NOMO-1 treated with DMSO at 0.1 percent for 48 hours (cell line): ENCODE data around the gene SPTSSB.

ENCODE experiments used
- DNase-seq: peaks from one replicate; lab custom pipeline; 2025; ENCODE audit not compliant: unreplicated experiment; lab: John Stamatoyannopoulos, UW

SPTSSB gene

GRCh38 chr3:161392853-161393252, 21.5 kb upstream of the SPTSSB start:
- DNase-seq = no peak

GRCh38 chr3:161390200-161390599, 18.9 kb upstream of the SPTSSB start:
- DNase-seq = no peak

- peak; percentile 65 for DNase-seq
These were observed 18.2 kb upstream of the SPTSSB start for GRCh38 chr3:161389445-161390035.

GRCh38 chr3:161388855-161389254, 17.5 kb upstream of the SPTSSB start:
- peak; percentile 98 for DNase-seq

GRCh38 chr3:161386991-161387770, 15.9 kb upstream of the SPTSSB start:
- DNase-seq = peak; percentile 33

GRCh38 chr3:161372321-161373260, 1.3 kb upstream of the SPTSSB start:
- no peak for DNase-seq

- no peak for DNase-seq
These were observed 1.8 kb downstream of the SPTSSB start for GRCh38 chr3:161369531-161369930.

GRCh38 chr3:161366094-161366493, 5.2 kb downstream of the SPTSSB start:
- DNase-seq = no peak

- no peak for DNase-seq
These were observed 12.8 kb downstream of the SPTSSB start for GRCh38 chr3:161358488-161358887.

GRCh38 chr3:161356287-161356686, 15.0 kb downstream of the SPTSSB start:
- DNase-seq = no peak

- DNase-seq = no peak
These were observed 15.8 kb downstream of the SPTSSB start for GRCh38 chr3:161355508-161355907.

- no peak for DNase-seq
These were observed 16.8 kb downstream of the SPTSSB start for GRCh38 chr3:161354554-161354953.

GRCh38 chr3:161351330-161351729, 20.0 kb downstream of the SPTSSB start:
- DNase-seq = no peak

- DNase-seq = no peak
These were observed 20.4 kb downstream of the SPTSSB start for GRCh38 chr3:161350916-161351315.

GRCh38 chr3:161349529-161350312, 21.6 kb downstream of the SPTSSB start:
- peak; percentile 65 for DNase-seq

GRCh38 chr3:161348796-161349400, 22.4 kb downstream of the SPTSSB start:
- DNase-seq = no peak

GRCh38 chr3:161347726-161348125, 23.6 kb downstream of the SPTSSB start:
- no peak for DNase-seq

- no peak for DNase-seq
These were observed 26.3 kb downstream of the SPTSSB start for GRCh38 chr3:161345023-161345422.

GRCh38 chr3:161343986-161344385, 27.3 kb downstream of the SPTSSB start:
- DNase-seq = no peak

GRCh38 chr3:161343540-161343939, 27.8 kb downstream of the SPTSSB start:
- DNase-seq = no peak
